DMS153 treated with DMSO at 0.1 percent for 48 hours (cell line): ENCODE results near the gene CPT1C.

ENCODE experiments used
- DNase-seq: peaks from one replicate; lab custom pipeline; 2025; ENCODE audit not compliant: unreplicated experiment; lab: John Stamatoyannopoulos, UW

The CPT1C gene

GRCh38 chr19:49660338-49660961 lies 30.5 kb upstream of the CPT1C start:
- no peak for DNase-seq

- no peak for DNase-seq
These were observed 28.9 kb upstream of the CPT1C start for GRCh38 chr19:49662011-49662410.

DNA sequence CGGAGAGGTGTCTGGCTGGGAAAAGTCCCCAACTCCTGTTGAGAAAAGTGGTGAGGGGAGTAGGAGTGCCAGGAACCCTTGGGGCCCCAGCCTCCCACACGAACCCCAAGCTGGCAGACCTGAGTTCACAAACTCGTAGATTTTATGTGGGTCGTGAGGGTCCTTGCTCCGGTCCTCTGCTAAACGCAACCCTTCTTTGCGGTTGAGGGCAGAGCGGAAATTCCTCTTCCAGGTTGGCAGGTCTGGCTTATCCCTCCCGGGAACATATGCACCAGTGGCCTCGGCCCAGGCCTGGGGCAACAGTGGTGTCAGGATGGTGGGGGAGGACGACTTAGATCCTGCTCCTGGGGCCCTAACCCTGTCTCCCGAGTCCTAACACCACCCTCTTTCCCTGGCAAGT lies 27.7 kb upstream of the CPT1C start:
- DNase-seq = no peak

GRCh38 chr19:49664171-49665035 lies 26.5 kb upstream of the CPT1C start:
- peak; percentile 75 for DNase-seq

- DNase-seq = no peak
These were observed 25.9 kb upstream of the CPT1C start for GRCh38 chr19:49665036-49665350.

DNA sequence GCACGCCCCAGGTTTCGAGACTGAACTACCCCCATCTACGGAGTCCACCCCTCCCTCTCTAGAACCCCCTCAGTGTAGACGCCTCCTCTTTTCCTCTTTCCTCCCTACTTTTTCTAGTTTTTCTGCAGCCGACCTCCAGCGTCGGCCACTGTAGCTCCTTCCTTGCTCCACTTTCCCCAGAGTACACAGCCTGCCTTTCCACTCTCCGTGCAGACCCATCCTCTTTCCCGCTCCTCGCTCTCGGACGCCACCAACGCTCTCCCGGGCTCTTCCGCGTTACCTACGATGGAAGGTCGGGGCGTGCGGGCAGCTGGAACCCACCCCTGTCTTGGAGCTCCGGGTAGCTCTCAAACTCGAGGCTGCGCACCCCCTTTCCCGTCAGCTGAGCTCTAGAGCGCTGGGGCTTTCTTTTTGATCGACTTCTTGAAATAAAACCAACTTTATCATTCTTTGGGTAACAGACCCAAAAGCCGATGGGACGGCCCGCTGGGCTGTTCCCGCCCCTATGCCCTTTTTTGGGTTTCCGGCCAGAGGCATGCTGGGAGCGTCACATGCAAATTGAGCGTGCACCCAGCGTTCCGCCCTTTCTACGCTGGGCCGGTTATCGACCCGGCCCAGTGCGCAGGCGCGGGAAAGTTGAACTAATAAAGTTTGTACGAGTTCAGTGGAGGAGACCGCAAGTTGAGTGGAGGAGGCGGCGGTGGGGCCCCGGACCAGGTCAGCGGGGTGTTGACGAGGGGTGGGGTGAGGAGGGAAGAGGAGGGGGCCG lies 25.4 kb upstream of the CPT1C start, which contains the start of the genes BCL2L12 and IRF3:
TSS of gene BCL2L12 (plus strand) at position 583 of the 769 bp plus-strand sequence. CDS start 760 bp downstream, outside the sequence.
TSS of gene IRF3 (minus strand) at position 507 of the 769 bp plus-strand sequence. CDS start 1,019 bp downstream, outside the sequence.
- DNase-seq = peak; percentile 87

GRCh38 chr19:49666120-49666444 lies 24.8 kb upstream of the CPT1C start:
- no peak for DNase-seq

GRCh38 chr19:49667473-49667872 lies 23.4 kb upstream of the CPT1C start:
- no peak for DNase-seq

GRCh38 chr19:49669516-49669915 lies 21.4 kb upstream of the CPT1C start:
- no peak for DNase-seq

- DNase-seq = peak; percentile 67
These were observed 18.6 kb upstream of the CPT1C start for GRCh38 chr19:49672131-49672919.

DNA sequence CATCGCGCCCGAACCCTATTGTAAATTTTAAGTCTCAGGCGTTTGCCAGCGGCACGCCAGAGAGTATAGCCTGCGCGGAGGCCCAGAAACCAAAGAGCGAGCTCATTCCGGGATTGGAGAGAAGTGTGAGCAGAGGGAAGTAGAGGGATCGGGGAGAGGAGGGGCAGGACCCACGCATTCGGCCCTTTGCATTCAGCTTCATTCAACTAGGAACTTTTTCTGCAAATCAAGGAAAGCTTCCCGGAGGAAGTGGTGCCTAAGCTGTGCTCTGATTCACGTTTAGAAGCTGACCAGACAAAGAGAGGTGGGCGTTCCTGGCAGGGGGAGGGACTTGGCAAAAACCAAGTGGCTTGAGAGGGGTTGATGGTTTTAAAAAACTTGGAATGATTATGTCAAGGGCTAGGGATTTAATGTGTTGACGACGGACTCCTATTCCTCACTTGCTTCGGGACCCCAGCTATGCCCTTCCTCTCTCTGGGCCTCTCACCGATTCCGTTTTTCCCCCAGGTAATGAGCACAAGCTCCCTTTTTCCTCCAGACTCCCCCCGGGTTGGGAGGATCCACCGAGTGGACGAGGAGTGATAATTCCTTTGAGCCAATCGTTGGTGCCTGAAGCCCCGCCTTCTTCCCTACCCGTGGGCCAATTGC lies 14.7 kb upstream of the CPT1C start:
- peak; percentile 85 for DNase-seq

- peak; percentile 98 for DNase-seq
These were observed 14.1 kb upstream of the CPT1C start for GRCh38 chr19:49676784-49677230.

DNA sequence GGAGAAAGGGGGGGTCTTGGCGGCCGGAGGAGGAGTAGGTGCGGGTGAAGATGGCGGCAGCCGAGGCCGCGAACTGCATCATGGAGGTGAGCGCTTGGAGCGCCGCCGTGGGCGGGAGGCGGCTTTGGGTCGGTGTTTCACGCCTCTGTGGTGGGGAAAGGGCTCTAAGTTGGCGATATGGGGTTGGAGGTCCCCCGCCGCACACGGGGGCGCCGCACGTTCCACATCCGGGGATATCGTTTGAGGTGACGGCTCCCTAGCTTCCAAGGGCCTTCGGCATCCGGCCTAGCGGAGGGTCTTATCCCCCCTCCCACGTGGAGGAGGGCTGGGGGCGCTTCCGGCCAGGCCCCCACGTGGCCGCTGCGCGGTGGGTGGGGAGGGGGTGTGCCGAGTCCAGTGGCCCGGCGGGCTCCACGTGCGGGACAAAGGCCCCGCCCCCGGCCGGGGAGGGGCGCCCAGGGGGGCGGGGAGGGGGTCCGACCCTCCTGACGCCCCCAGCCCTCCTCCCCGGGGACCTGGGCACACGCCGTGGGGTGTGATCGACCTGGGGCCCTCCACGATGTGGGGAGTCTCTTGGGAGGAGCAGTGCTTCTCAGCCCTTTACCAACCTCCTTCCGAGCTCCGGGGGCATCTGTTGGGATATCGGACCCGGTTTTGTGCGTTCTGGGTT lies 13.6 kb upstream of the CPT1C start, which contains the start of gene PRMT1:
TSS of gene PRMT1 (plus strand) at position 41 of the 670 bp plus-strand sequence. CDS start at position 51, 10 bp downstream.
- no peak for DNase-seq

DNA sequence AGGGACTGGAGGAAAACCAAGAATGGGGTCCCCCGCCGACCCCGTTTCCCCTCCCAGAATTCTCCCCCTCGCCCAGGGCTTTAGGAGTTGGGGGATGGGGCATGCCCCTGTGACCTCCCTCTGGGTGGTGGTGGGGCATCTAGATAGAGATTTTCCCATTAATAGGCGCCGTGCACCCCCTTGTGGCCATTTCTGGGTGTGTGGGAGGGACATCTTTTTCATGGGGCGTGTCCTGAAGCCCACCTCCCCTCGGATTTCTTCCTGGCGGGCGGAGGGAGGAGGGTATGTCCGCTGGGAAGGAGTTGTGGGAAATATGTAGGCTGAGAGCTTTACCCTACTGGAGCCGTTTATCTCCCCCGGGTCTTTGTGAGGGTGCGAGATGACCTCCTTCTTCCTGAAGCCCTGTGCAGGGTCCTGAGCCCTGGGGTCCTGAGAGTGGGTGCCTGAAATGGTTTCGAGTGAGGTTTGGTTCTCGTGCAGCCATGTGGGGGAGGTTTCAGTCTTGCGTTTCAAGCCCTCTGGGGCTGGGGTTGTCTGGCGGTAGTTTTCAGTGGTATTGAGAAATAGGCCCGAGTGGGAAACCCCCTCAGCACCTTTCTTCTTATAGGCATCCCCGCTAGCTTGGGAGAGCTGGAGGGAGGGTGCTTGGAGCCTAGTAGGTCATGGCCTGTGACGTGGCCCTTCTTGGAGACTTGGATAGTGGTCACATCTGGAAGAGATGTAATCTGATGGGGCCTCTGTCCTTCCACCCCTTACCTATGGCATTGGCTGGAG lies 12.8 kb upstream of the CPT1C start:
- DNase-seq = no peak

- no peak for DNase-seq
These were observed 11.7 kb upstream of the CPT1C start for GRCh38 chr19:49678985-49679770.

GRCh38 chr19:49679771-49680413 lies 11.0 kb upstream of the CPT1C start:
- DNase-seq = no peak
